COLO829 (cell line): Measurements from ENCODE around the gene MYMK.

Experiments
- DNase-seq: peaks from one replicate; pipeline ENCODE4 v3.0.0; 2012; ENCODE audit warnings: low spot score

Gene MYMK

DNA sequence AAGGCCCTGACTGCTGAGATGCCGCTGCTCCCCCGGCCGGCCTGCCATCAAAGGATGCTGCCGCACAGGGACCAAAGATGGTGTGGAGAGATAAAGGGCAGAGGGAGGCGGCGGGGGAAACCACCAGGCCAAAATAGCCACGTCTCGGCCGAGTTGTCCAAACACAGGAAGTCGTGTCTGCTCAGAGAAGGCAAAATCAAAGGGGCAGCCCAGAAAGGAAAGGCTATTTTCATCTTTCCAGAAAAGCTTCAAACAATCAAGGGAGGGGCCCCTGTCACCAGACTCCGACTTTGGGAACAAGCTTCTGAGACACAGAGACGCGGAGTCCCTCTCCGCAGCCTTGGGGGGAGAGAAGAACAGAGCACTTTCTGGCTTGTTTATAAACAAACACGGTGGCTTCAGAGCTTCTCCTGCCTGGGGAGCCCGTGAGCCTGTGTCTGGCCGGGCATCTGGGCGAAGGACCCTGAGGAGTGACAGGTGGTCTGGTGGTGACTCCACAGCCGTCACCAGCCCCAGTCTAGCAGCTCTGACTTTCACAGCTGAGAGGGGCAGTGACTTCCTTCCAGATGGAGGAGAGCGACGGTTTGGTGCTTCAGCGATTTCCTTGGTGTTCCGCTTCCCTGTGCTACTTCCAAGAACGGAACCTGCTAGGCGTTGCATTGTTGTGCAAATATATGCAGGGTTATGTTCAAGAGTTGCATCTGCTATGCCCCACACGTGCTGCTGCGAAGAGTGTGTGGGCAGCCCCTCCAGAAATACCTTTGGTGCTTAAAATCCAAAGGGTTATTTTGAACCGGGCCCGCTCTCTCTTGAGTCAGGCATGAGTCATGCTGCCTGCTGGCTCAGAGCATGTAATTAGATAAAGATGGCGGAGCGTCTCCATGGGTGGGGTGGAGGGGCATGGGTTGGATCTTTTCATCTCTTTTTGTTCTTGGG, 33.7 kb upstream of the MYMK start:
- peak; percentile 92 for DNase-seq

GRCh38 chr9:133557581-133557980, 32.8 kb upstream of the MYMK start:
- no peak for DNase-seq

DNA sequence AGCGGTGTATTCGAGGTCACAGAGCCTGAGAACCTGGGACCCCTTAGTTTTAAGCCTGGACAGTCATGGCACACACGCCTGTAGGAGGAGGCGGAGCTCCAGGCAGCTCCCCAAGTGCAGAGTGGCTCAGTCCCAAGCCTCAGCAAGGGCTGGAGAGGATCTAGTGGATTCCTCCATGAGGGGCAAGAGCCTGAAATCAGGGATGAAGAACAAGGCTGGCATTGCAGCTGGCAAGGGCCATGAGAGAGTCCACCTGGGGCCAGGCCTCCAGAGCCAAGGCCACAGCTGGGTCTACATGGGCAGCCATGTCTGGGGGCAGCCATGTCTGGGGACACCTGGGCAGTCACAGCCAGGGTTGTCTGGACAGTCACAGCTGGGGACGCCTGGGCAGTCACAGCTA, 31.6 kb upstream of the MYMK start:
- DNase-seq = no peak

- no peak for DNase-seq
Measured at GRCh38 chr9:133554729-133555128, 30.0 kb upstream of the MYMK start.

DNA sequence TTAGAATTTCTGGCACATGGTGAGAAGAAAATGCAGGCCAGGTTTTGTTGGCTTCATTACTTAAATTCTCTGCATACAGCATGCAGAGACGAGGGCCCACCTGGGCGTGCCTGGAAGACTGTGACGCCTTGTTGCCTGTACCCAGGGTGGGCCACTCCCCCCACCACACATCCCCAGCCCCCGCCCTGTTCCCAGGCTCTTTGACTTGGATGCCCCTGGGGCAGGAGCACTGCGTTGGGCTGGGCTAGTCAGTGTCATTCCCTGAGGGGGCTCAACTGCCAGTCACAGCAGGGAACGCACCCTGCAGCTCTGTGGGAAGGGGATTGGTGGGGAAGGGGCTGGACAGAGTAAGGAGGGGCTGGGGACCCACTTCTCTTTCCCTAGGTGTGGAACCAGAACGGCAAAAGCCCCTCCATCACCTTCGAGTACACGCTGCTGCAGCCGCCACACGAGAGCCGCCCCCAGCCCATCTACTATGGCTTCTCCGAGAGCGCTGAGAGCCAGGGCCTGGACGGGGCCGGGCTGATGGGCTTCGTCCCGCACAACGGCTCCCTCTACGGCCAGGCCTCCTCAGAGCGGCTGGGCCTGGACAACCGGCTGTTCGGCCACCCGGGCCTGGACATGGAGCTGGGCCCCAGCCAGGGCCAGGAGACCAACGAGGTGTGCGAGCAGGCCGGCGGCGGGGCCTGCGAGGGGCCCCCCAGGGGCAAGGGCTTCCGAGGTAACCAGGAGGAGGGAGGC, 29.4 kb upstream of the MYMK start:
- no peak for DNase-seq

DNA sequence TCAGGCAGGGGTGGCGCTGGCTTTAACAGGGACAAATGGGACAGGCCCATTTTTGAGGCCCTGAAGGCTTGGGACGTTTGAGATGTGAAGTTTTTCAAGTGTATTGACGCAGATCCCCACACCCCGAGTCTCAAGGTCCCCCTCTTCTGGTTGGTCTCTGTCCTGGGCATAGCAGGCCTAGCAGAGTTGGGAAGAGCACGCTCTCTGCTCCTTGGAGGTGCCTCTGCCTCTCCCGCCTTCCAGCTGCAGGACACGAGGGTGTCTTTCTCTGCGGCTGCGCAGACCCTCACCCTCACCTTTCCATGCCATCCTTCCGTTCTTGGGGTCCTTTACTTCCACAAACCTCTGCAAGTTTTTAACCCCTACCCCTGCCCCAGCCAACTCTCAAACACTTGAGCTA, 28.4 kb upstream of the MYMK start:
- DNase-seq = no peak

- DNase-seq = no peak
Measured at GRCh38 chr9:133552236-133552635, 27.5 kb upstream of the MYMK start.

- no peak for DNase-seq
Measured at GRCh38 chr9:133551446-133551845, 26.7 kb upstream of the MYMK start.

- DNase-seq = no peak
Measured at GRCh38 chr9:133547116-133547515, 22.4 kb upstream of the MYMK start.

GRCh38 chr9:133546287-133546680, 21.5 kb upstream of the MYMK start:
- DNase-seq = no peak

GRCh38 chr9:133545494-133546286, 20.9 kb upstream of the MYMK start:
- no peak for DNase-seq

DNA sequence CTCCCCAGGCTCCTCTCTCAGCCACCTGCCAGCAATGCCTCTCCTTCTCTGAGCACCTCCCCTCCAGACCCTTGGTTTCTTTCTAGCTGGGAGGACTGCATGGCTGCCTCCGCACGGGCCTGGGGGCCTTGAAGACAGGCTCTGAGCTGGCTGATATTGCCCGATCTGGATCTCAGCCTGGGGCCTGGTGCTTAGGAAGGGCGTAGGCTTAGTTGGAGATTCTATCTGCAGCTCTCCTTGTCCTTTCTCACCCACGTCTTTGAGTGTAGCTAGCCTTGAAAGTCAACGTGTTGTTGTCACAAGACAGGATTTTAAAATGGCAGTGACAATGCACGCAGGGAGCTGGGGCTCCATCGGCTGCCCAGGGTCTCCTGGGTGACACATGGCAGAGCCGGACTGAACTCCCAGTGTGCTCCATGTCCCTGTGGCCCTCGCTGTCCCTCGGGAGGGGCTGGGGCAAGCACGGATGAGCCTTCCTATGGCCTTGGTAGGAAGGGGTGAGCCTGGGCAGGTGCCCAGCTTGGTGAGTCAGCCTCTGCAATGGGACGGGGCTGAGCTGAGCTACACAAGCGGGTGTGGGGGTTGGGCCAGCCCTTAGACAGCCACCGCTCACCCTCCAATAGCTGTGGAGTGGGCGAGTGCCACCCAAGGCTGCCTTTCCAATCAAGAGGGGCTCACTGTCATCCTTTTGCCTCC, 19.2 kb upstream of the MYMK start:
- no peak for DNase-seq

- DNase-seq = no peak
Measured at GRCh38 chr9:133542002-133542401, 17.2 kb upstream of the MYMK start.

DNA sequence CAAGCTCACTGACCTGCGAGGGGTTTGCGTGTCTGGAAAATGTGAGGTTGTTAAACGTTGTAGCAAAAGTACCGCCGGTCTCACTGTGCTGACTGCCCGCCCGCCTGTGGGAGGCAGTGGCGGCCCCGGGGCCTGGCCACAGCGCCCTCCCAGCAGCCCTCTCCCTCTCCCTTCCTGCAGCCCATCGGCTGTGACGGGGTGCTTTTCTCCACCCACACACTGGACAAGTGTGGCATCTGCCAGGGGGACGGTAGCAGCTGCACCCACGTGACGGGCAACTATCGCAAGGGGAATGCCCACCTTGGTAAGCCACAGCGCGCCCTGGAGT, 15.9 kb upstream of the MYMK start:
- DNase-seq = no peak

GRCh38 chr9:133539991-133540697, 15.4 kb upstream of the MYMK start:
- DNase-seq = no peak

- DNase-seq = peak; percentile 56
Measured at GRCh38 chr9:133538851-133539833, 14.4 kb upstream of the MYMK start.

- DNase-seq = no peak
Measured at GRCh38 chr9:133538176-133538575, 13.4 kb upstream of the MYMK start.

DNA sequence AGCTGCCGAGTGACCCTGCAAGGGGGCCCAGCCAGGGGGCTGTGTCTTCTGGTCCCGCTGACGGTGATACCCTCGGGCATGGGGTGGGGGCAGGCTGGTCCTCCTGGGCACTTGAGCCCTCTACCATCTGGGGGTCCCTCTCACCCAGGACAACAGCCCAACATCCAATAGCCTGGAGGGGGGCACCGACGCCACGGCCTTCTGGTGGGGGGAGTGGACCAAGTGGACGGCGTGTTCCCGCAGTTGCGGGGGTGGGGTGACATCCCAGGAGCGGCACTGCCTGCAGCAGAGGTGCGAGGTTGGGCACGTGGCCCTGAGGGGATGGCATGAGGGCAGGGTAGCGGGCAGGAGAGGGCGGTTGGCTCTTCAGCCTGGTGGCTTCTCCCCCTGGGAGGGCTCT, 12.5 kb upstream of the MYMK start:
- no peak for DNase-seq

DNA sequence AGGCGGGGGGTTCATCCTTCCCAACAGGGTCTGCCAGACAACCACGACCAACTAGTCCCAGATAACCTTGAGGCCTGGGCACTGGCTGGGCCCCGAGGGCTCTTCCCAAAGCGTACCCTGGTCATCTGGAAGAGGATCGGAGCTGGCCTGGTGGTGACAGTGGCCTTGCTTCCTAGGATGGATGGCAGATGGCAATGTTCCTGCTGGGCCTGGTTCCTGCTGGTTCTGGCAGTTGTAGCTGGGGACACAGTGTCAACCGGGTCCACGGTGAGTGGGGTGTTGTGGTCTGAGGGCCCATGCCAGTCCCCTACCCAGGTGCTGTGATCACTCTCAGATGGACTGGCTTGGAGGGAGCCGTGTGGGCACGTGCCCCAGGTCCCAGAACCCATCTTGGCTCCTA, 11.8 kb upstream of the MYMK start:
- no peak for DNase-seq

DNA sequence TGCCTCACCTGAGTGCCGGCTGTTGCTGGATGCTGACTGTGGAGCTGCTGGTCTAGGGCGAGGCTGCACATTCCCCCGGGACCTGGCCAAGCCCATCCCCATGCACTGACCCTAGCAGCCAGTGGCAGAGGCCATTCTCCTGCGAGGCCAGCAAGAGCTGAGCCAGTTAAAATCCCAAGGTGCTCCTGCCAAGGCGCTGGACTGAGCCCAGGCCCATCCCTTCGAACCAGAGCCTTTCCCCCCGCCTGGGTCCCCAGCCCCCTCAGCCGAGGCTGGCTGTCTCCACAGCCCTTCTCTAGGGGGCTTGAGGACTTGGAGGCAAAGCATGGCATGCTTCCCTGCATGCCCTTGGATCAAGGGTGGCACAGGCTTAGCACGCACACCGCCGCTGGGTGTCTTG, 11.3 kb upstream of the MYMK start:
- DNase-seq = no peak
